SK-N-DZ (cell line): ENCODE data around the gene CTSF.

ENCODE experiments used
- DNase-seq: peaks from one replicate; pipeline ENCODE4 v3.0.0-alpha.2; 2015; ENCODE audit warnings: low spot score
- small RNA-seq, 2 experiments: library from RNA; depleted of rRNA; stranded (forward); fragments of <200 nt; gene quantifications; one replicate each; pipeline ENCODE3, GENCODE V24; 2014

The CTSF gene

GRCh38 chr11:66539170-66539869, 29.1 kb downstream of the CTSF start:
- no peak for DNase-seq

- DNase-seq, result no peak
These were observed 35.6 kb downstream of the CTSF start for GRCh38 chr11:66532784-66533183.

- DNase-seq, result no peak
These were observed 36.6 kb downstream of the CTSF start for GRCh38 chr11:66531841-66532240.

GRCh38 chr11:66530927-66531709, 37.3 kb downstream of the CTSF start:
- DNase-seq, result no peak

- DNase-seq, result no peak
These were observed 38.8 kb downstream of the CTSF start for GRCh38 chr11:66529655-66530054.

GRCh38 chr11:66529069-66529468, 39.3 kb downstream of the CTSF start:
- no peak for DNase-seq

GRCh38 chr11:66524304-66525040, 43.9 kb downstream of the CTSF start:
- no peak for DNase-seq

GRCh38 chr11:66523611-66524010, 44.8 kb downstream of the CTSF start:
- no peak for DNase-seq

Small RNA genes lying within 50 kb of the gene (small RNA-seq; reads per million reads assigned to genes)
- 0 to 0.13 reads per million in 2 experiments for gene RNU4-39P
